T follicular helper cell (primary cell): ENCODE data around the gene FBRS.
"Not testable (repeated sequence)": the region's sequence is repeated elsewhere in the genome, so short reads cannot be mapped to it uniquely, and the experiment has no call there.

Source experiments
- DNase-seq: peaks from one replicate; pipeline ENCODE4 v3.0.0-alpha.2; 2020; ENCODE audit warnings: low read depth

The FBRS gene

GRCh38 chr16:30698816-30699614, 40.8 kb downstream of the FBRS start, which contains the start of gene SRCAP:
TSS of gene SRCAP (plus strand) at chr16:30699171. CDS start at chr16:30700825, 1,654 bp downstream.
- DNase-seq, result peak; percentile 66

- DNase-seq, result no peak
Observed at GRCh38 chr16:30699615-30700099, 41.4 kb downstream of the FBRS start.

DNA sequence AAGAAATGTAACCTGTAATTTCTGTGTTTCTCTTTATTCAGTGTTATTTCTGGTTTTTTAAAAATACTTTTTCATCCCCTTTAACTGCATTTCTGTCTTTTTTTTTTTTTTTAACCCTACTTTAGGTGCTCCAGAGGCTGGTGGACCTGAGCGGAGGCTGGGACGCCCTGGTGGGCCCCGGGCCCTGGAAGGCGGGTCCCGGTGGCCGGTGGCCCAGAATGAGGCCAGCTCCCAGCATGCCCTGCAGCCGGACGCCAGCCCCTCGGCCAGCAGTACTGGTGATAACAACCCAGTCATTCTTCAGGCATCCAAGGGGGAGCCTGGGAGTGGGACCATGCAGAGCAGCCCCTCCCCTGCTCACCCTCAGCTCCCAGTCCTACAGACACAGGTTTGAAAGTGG, 42.3 kb downstream of the FBRS start:
- DNase-seq, result no peak

GRCh38 chr16:30700971-30701370, 42.7 kb downstream of the FBRS start:
- no peak for DNase-seq

DNA sequence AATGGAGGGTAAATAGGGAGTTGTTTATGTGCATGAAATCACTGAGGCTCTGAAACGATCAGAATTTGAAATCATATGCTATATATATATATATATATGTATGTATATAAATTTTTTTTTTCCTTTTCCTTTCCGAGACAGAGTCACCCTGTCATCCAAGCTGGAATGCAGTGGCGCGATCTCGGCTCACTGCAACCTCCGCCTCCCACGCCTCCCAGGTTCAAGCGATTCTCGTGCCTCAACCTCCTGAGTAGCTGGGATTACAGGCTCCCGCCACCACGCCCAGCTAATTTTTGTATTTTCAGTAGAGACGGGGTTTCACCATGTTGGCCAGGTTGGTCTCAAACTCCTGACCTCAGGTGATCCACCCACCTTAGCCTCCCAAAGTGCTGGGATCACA, 44.8 kb downstream of the FBRS start:
- DNase-seq, result not testable (repeated sequence)

DNA sequence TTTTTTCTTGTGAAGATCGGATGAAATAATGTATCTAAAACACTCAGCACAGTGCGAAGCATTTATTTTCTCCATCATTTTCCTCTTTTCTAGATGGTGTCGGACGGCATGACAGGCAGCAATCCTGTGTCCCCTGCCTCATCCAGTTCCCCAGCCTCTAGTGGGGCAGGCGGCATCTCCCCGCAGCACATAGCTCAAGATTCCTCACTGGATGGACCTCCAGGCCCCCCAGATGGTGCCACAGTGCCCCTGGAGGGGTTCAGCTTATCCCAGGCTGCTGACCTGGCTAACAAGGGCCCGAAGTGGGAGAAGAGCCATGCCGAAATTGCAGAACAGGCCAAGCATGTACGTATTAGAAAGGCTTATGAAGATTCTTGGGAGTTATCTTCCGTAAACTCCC, 45.7 kb downstream of the FBRS start:
- no peak for DNase-seq

DNA sequence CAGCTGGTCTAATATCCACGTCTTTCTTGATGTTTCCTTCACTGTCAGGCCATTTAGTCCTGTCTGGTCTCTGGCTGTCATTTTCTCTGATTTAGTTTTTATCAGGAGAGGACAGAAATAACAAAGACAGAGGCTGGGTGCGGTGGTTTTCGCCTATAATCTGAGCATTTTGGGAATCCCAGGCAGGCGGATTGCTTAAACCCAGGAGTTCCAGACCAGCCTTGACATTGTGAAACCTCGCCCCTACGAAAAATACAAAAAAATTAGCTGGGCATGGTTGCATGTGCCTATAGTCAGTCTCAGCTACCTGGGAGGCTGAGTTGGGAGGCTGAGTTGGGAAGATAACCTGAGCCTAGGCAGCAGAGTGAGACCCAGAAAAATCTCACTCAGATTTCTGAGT, 47.8 kb downstream of the FBRS start:
- no peak for DNase-seq

- no peak for DNase-seq
Observed at GRCh38 chr16:30710971-30711370, 52.7 kb downstream of the FBRS start.

DNA sequence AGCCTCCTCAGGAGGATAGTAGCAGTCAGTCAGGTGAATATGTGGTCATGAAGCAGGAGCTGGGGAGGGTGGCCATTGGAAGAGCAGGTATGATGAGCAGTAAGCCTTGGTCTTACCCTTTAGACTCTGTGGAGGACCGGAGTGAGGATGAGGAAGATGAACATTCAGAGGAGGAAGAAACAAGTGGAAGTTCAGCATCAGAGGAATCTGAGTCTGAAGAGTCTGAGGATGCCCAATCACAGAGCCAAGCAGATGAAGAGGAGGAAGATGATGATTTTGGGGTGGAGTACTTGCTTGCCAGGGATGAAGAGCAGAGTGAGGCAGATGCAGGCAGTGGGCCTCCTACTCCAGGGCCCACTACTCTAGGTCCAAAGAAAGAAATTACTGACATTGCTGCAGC, 53.5 kb downstream of the FBRS start:
- no peak for DNase-seq

DNA sequence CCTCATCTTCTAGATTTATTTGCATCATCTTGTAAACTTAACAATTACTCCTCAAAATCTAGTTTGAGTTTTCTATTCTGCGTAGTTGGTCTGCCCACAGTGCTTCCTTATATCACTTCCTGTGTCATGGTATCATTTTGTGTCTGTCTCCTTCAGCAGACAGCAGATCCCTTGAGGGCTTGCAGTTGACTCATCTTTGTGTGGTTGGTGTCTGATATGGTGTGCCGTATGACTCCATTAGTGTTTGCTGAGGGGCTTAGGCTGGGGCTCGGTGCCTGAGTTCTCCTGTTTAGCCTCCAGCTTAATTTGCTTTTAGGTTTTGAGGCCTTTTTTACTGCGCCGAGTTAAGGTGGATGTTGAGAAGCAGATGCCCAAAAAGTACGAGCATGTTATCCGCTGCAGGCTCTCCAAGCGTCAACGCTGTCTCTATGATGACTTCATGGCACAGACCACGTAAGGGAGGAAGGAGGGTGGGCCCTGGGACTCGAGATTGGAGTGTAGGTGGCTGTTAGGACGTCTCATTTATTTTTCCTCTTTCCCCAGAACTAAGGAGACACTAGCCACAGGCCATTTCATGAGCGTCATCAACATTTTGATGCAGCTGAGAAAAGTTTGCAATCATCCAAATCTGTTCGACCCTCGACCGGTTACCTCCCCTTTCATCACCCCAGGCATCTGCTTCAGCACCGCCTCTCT, 57.7 kb downstream of the FBRS start:
- no peak for DNase-seq

DNA sequence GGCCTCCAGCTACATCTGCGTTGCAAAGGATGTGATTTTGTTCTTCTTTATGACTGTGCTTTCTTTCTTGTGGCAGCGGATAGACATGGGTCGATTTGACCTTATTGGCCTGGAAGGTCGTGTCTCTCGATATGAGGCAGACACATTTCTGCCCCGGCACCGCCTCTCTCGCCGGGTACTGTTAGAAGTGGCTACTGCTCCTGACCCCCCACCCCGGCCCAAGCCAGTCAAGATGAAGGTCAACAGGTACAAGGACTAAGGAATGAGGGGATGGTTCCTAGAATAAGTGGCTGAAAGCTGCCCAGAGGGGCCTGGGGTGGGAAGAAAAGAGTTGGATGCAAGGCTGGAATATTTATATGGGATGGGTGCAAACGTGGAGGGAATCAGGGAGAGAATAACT, 61.9 kb downstream of the FBRS start:
- no peak for DNase-seq
